IPS-15b (cell line): ENCODE data around the gene NCKAP5.

Experiments used
- H3K27me3 ChIP-seq: one replicate; pipeline ENCODE4 v1.6.1; 2013; ENCODE audit warnings: low read length; ENCODE audit not compliant: control insufficient read depth, insufficient read depth
- H3K36me3 ChIP-seq: one replicate; pipeline ENCODE4 v1.6.1; 2013; ENCODE audit warnings: low read length; ENCODE audit not compliant: control insufficient read depth, insufficient read depth
- H3K4me1 ChIP-seq: one replicate; pipeline ENCODE4 v1.6.1; 2013; ENCODE audit warnings: mild to moderate bottlenecking, low read length; ENCODE audit not compliant: control insufficient read depth, insufficient read depth
- H3K4me3 ChIP-seq: one replicate; pipeline ENCODE4 v1.5.1; 2013; ENCODE audit warnings: low read depth, low read length
- H3K9ac ChIP-seq: one replicate; pipeline ENCODE4 v1.6.1; 2013; ENCODE audit warnings: low read depth, mild to moderate bottlenecking, low read length
- H3K9me3 ChIP-seq: one replicate; pipeline ENCODE4 v1.6.1; 2013; ENCODE audit warnings: mild to moderate bottlenecking, low read length; ENCODE audit not compliant: control insufficient read depth, insufficient read depth

Gene NCKAP5

GRCh38 chr2:133568172-133568571, at the start of gene NCKAP5:
Gene NCKAP5, minus strand, starts transcription at chr2:133568463. Its CDS starts 50,937 bp downstream, at chr2:133517526.
- peaks cover 33% of the 10 kb centered on the region for H3K4me1 ChIP-seq
- H3K9ac ChIP-seq: no peak within 1 kb of the TSS
- no peaks in the 10 kb centered on the region for H3K27me3 ChIP-seq
- no peaks in the 10 kb centered on the region for H3K9me3 ChIP-seq
- no peak within 1 kb of the TSS for H3K4me3 ChIP-seq
- H3K36me3 ChIP-seq: no peaks in the 10 kb centered on the region

- no peaks in the 10 kb centered on the region for H3K27me3 ChIP-seq
- H3K9me3 ChIP-seq: no peaks in the 10 kb centered on the region
- no peak overlapping the region for H3K4me3 ChIP-seq
Measured at GRCh38 chr2:133609664-133610063, 41.4 kb upstream of the NCKAP5 start.

GRCh38 chr2:133608291-133608690, 40.0 kb upstream of the NCKAP5 start:
- Histone ChIP-seq H3K4me3 (no peak overlapping the region), H3K4me1 (no peaks in the 10 kb centered on the region), H3K9me3 (no peaks in the 10 kb centered on the region), H3K27me3 (no peaks in the 10 kb centered on the region), H3K36me3 (no peaks in the 10 kb centered on the region), H3K9ac (no peak overlapping the region)

More at GRCh38 chr2:133609664-133610063, 41.4 kb upstream of the NCKAP5 start:
- H3K9ac ChIP-seq: no peak overlapping the region
- no peaks in the 10 kb centered on the region for H3K36me3 ChIP-seq
- H3K4me1 ChIP-seq: no peaks in the 10 kb centered on the region

- no peaks in the 10 kb centered on the region for H3K36me3 ChIP-seq
- no peak overlapping the region for H3K4me3 ChIP-seq
- H3K9ac ChIP-seq: no peak overlapping the region
Measured at GRCh38 chr2:133607679-133608078, 39.4 kb upstream of the NCKAP5 start.

GRCh38 chr2:133606616-133607015, 38.4 kb upstream of the NCKAP5 start:
- H3K27me3 ChIP-seq: no peaks in the 10 kb centered on the region
- no peaks in the 10 kb centered on the region for H3K4me1 ChIP-seq
- no peaks in the 10 kb centered on the region for H3K9me3 ChIP-seq
- H3K36me3 ChIP-seq: no peaks in the 10 kb centered on the region
- H3K4me3 ChIP-seq: no peak overlapping the region
- H3K9ac ChIP-seq: no peak overlapping the region

More at GRCh38 chr2:133607679-133608078, 39.4 kb upstream of the NCKAP5 start:
- H3K9me3 ChIP-seq: no peaks in the 10 kb centered on the region
- no peaks in the 10 kb centered on the region for H3K27me3 ChIP-seq
- no peaks in the 10 kb centered on the region for H3K4me1 ChIP-seq

GRCh38 chr2:133605766-133606137, 37.5 kb upstream of the NCKAP5 start:
- Histone ChIP-seq H3K4me1 (no peaks in the 10 kb centered on the region), H3K27me3 (no peaks in the 10 kb centered on the region), H3K4me3 (no peak overlapping the region), H3K9me3 (no peaks in the 10 kb centered on the region), H3K36me3 (no peaks in the 10 kb centered on the region), H3K9ac (no peak overlapping the region)

- Histone ChIP-seq H3K36me3 (no peaks in the 10 kb centered on the region), H3K4me1 (no peaks in the 10 kb centered on the region), H3K4me3 (no peak overlapping the region), H3K9me3 (no peaks in the 10 kb centered on the region), H3K27me3 (no peaks in the 10 kb centered on the region), H3K9ac (no peak overlapping the region)
Measured at GRCh38 chr2:133605011-133605765, 36.9 kb upstream of the NCKAP5 start.

GRCh38 chr2:133603109-133603508, 34.8 kb upstream of the NCKAP5 start:
- Histone ChIP-seq H3K36me3 (no peaks in the 10 kb centered on the region), H3K9me3 (no peaks in the 10 kb centered on the region), H3K4me1 (no peaks in the 10 kb centered on the region), H3K9ac (no peak overlapping the region), H3K4me3 (no peak overlapping the region), H3K27me3 (no peaks in the 10 kb centered on the region)

- H3K36me3 ChIP-seq: no peaks in the 10 kb centered on the region
- no peak overlapping the region for H3K4me3 ChIP-seq
- H3K4me1 ChIP-seq: no peaks in the 10 kb centered on the region
- no peaks in the 10 kb centered on the region for H3K9me3 ChIP-seq
- H3K9ac ChIP-seq: no peak overlapping the region
- H3K27me3 ChIP-seq: no peaks in the 10 kb centered on the region
Measured at GRCh38 chr2:133602538-133602937, 34.3 kb upstream of the NCKAP5 start.

- no peaks in the 10 kb centered on the region for H3K27me3 ChIP-seq
- H3K9ac ChIP-seq: no peak overlapping the region
- no peak overlapping the region for H3K4me3 ChIP-seq
- H3K36me3 ChIP-seq: no peaks in the 10 kb centered on the region
- no peaks in the 10 kb centered on the region for H3K4me1 ChIP-seq
- no peaks in the 10 kb centered on the region for H3K9me3 ChIP-seq
Measured at GRCh38 chr2:133600266-133600928, 32.1 kb upstream of the NCKAP5 start.

GRCh38 chr2:133599811-133600210, 31.5 kb upstream of the NCKAP5 start:
- Histone ChIP-seq H3K4me1 (no peaks in the 10 kb centered on the region), H3K9ac (no peak overlapping the region), H3K4me3 (no peak overlapping the region), H3K36me3 (no peaks in the 10 kb centered on the region), H3K9me3 (no peaks in the 10 kb centered on the region), H3K27me3 (no peaks in the 10 kb centered on the region)

GRCh38 chr2:133599211-133599803, 31.0 kb upstream of the NCKAP5 start:
- Histone ChIP-seq H3K9me3 (no peaks in the 10 kb centered on the region), H3K9ac (no peak overlapping the region), H3K36me3 (no peaks in the 10 kb centered on the region), H3K4me1 (no peaks in the 10 kb centered on the region), H3K27me3 (no peaks in the 10 kb centered on the region), H3K4me3 (no peak overlapping the region)
